Pericardium fibroblast (primary cell): Measurements from ENCODE around the gene SIDT1. TPM values are rescaled to one million over a fixed set of nuclear protein-coding genes. Genes with fewer than 3 reads are reported as not detected.

Experiments used
- total RNA-seq: library from RNA; depleted of rRNA; stranded (reverse); fragments of >200 nt; gene quantifications from 2 replicates; pipeline ENCODE4 v1.2.3, GENCODE V29; 2015

Gene SIDT1
- not detected in 2 replicates for total RNA-seq

DNA sequence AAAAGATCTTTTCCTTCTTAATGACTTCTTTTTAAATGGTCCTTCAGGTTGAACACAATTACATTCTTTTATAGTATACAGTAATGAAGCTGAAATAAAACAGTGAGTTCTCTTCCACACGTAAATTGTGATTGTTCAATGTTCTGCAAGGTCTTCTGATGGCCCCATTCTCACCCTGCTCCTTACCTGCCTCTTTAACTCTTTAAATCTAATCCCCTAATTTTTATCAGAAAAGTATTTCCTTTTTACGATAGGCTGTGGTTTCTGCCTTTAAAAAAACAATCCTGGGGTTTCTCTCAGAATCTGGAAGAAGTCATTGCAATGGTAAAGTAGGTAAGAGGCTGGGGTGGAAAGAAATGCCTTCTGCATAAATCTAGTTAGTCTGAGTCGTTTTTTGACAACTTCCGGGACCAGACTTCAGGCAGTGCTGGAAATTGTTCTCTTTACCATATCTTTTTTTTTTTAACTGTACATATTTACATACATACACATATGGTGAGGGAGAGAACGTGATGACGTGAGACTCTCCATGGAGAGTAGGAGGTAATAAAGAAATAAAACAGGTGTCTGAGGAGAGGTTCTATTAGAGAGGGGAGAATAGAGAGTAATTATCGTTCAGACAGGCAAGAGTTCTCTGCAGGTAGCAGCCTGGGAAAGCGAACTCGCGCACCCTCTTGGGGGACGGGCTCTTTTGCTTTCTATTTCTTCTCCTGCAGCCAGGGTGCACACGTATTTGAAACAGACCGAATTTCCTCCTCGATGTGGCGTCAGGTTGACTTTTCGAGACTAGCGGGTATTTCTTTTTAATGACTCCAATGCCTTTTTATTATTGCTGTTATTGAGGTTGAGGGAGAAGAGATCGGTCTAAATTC lies at the start of gene SIDT1:
TSS of gene SIDT1 (plus strand) at position 730 of the 872 bp plus-strand sequence. CDS start 467 bp downstream, outside the sequence.

Other genes starting within 250 kb of the SIDT1 start
- 0.70 and 2.2 TPM in 2 replicates for gene CFAP44, start 91.1 kb upstream of the SIDT1 start, total RNA-seq
- 14.6 and 16.2 TPM in 2 replicates for gene SPICE1, start 17.4 kb upstream of the SIDT1 start, total RNA-seq
- gene USF3, start 164.1 kb downstream of the SIDT1 start, total RNA-seq = 6.1 and 7.7 TPM in 2 replicates
- gene NAA50, start 213.7 kb downstream of the SIDT1 start, total RNA-seq = 54.8 and 106 TPM in 2 replicates
- gene ATP6V1A, start 214.5 kb downstream of the SIDT1 start, total RNA-seq = 28.2 and 29.9 TPM in 2 replicates